Measurements from ENCODE around the gene ANKRD34A.

DNA sequence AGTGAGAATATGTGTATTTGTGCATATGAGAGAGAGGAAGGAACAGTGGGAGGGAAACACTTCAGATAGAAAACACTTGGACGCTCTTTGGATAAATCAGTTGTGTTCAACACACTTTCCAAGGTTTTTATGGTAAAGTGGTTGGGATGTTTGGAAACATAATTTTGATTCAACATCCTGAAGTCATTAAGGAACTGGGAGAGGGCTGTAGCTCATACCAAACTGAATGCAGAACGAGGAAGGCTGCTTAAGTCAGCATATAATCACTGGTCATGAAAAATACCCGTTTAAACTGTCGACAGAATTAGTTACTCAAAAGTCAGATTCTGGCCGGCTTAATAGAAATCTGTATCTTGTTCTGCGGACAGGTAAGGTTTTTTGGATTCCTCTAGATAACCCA is 21.5 kb downstream of the ANKRD34A start:
- TF ChIP-seq EZH2 (IDR thresholded peaks at IDR 0.05; ENCODE audit: low read length, unreplicated experiment) (no peak), EZH2phosphoT487 (IDR thresholded peaks at IDR 0.05; ENCODE audit: borderline replicate concordance, low read length) (no peak)
- TF ChIP-seq, protein P1, sequence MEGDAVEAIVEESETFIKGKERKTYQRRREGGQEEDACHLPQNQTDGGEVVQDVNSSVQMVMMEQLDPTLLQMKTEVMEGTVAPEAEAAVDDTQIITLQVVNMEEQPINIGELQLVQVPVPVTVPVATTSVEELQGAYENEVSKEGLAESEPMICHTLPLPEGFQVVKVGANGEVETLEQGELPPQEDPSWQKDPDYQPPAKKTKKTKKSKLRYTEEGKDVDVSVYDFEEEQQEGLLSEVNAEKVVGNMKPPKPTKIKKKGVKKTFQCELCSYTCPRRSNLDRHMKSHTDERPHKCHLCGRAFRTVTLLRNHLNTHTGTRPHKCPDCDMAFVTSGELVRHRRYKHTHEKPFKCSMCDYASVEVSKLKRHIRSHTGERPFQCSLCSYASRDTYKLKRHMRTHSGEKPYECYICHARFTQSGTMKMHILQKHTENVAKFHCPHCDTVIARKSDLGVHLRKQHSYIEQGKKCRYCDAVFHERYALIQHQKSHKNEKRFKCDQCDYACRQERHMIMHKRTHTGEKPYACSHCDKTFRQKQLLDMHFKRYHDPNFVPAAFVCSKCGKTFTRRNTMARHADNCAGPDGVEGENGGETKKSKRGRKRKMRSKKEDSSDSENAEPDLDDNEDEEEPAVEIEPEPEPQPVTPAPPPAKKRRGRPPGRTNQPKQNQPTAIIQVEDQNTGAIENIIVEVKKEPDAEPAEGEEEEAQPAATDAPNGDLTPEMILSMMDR (conservative IDR thresholded peaks at IDR 0.05; ENCODE audit: low read depth, low read length), result no peak
